Left kidney (tissue), 2 donors: ENCODE results near the gene EFCAB8. TPM values are rescaled to one million over a fixed set of nuclear protein-coding genes. Genes with fewer than 3 reads are reported as not detected.

Experiments
- DNase-seq: peaks from one replicate; pipeline ENCODE4 v3.0.0-alpha.2; 2013
- polyA plus RNA-seq: library from polyadenylated mRNA; unstranded; fragments of 120-200 nt; gene quantifications from one replicate; pipeline ENCODE4 v1.2.1, GENCODE V29; 2013; ENCODE audit not compliant: insufficient read length

Gene EFCAB8
- polyA plus RNA-seq, 1 donor = 0.55 TPM

- DNase-seq = no peak
Observed at GRCh38 chr20:32986331-32986966, 127.7 kb downstream of the EFCAB8 start.

DNA sequence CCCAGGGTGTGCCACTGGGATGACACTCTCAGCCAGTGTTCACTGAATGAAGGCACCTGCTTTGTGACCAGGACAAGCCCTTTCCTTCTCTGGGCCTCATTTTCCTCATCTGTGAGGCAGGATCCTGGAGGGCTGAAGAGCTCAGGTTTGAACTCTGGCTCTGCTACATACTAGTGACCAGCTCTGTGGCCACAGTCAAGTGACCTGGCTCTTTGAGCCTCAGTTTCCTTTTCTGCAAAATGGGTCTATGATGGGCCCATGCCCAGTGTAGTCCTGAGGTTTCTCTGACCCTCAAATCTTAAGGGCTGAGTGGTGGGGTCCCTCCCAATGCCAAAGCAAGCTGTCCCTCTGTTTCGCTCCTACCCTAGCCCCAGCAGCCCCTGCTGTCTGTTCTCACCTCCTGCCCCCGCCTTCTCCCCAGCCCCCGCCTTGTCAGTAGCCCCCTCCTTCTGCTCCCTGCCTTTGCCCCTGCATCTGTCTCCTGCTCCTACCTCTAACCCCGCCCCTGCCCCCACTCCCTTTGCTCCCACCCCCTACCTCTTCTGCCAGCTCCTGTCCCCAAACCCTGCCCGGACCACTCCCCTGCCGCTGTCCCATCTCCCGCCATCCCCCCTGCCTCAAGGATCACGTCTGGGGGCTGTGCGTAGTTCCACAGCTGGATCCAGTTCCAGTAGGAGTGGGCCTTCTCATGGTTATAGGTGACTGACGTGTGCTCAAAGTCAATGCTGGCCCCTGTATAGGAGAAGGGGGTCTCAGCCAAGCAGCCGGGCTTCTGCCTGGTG is 128.5 kb downstream of the EFCAB8 start:
- no peak for DNase-seq

GRCh38 chr20:32988008-32988407 is 129.3 kb downstream of the EFCAB8 start:
- DNase-seq = no peak

DNA sequence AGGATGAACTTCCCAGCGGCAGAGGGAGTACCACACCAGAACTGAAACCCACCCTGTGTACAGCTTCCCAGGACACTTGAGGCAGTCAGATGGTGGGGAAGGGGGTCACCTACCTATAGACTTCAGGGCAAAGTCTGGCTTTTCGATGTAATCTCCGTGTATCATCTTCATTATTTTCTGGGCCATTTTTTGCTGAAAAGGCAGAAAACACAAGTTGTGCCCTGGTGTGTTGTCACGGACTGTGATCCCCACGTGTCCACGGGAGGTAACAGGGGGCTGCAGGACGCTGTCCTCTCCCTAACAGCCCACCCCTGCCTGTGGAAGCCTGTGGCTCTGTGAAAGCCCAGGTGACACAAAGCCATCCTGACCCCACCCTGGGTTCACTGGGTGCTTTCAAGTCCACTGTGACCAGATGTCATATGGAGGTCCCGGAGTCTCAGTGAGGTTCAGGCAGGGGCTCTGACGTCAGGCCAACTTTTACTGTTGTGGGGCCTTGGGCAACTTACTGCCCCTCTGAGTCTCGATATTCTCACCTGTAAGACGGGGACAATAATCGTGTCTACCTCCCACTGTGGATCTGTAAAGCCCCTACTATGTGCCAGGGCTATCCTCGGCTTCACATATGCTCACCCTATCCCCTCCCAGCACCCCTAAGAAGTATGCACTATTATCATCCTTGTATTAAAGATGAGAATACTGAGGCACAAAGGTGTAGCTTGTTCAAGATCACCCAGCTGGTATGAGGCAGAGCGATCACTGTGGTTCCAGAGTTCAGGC is 131.0 kb downstream of the EFCAB8 start:
- DNase-seq = no peak

DNA sequence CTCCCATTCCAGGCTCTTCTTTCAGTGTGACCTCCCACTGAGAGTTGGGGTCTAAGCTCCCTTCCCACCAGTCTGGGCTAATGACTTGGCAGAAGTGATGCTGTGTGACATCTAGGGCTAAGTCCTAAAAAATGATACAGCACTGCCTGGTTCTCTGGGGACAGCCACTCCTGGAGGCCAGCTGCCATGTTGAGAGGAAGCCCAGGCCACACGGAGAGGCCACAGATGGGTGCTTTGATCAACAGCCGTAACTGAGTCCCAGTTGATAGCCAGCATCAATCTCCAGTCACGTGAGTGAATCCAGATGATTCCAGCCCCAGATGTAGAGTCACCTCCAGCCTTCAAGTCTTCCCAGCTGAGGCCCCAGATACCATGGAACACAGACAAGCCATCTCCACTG is 131.7 kb downstream of the EFCAB8 start:
- DNase-seq = no peak

GRCh38 chr20:32991383-32991782 is 132.7 kb downstream of the EFCAB8 start:
- no peak for DNase-seq

DNA sequence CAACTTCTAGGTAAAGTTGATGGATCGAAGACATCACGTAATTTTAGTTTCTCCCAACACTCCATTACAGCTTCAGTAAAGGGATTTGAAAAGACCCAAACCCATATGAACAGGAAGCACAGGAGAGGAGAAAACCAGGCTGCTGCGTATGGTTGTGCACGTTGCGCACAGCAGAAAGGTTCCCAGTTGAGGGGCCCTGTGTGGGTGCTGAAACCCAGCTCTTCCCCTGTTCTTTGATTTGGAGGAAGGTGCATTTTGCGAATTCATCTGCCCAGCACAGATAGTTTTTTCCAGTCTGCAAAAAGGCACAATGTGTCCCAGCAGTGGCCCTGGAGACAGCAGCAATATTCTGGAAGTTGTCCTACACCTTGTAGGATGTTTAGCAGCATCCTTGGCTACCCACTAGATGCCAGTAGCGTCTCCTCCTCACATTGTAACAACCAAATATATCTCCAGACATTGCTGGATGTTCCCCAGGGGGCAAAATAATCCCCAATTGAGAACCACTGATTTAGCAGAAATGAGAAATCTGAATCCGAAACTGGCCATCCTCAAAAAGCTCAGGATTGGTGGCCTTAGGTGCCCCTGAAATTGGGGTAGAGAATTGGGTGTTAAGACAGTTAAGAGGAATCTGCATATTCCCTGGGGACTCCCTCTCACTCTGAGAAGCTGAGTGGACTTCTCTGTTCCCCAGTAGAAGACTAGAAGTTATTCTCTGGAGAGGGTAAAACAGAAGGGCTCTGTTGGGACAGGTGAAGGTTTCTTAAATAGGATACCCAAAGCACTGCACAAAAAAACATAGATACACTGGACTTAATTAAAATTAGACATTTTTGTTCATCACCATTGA is 133.3 kb downstream of the EFCAB8 start:
- no peak for DNase-seq

- no peak for DNase-seq
Observed at GRCh38 chr20:32993496-32994050, 134.8 kb downstream of the EFCAB8 start.

- no peak for DNase-seq
Observed at GRCh38 chr20:32995802-32996201, 137.1 kb downstream of the EFCAB8 start.

- DNase-seq = no peak
Observed at GRCh38 chr20:32997431-32997830, 138.7 kb downstream of the EFCAB8 start.

GRCh38 chr20:32999603-33000250 is 141.0 kb downstream of the EFCAB8 start:
- no peak for DNase-seq

DNA sequence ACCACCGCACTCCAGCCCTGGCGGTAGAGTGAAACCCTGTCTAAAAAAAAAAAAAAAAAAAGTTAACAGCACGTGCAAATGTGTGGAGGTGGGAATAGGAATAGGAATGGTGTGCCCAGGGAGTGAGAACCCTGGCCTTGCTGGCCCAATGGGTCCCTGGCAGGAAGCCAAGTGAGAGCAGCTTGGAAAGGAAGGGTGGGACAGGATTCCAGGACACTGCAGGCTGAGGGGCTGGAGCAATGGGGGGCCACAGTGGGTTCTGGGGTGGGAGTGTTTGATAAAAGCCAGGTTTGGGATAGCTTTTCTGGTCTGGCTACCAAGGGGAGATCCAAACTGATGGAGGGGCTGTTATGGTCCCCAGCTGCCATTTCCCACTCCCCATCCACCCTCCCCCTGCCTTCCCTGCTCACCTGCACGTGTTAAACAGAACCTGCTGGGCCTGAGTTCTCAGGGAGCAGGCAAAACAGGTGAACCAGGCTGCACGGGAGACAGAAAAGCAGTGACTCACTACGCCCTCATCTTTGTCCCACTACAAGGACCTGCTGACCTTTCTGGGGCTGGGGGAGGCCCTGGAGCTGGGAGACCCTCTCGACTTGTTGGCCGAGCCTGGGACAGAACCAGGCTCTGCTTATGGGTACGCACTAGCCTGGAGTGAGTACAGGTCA is 142.2 kb downstream of the EFCAB8 start:
- DNase-seq = no peak

- DNase-seq = no peak
Observed at GRCh38 chr20:33002087-33002808, 143.5 kb downstream of the EFCAB8 start.

DNA sequence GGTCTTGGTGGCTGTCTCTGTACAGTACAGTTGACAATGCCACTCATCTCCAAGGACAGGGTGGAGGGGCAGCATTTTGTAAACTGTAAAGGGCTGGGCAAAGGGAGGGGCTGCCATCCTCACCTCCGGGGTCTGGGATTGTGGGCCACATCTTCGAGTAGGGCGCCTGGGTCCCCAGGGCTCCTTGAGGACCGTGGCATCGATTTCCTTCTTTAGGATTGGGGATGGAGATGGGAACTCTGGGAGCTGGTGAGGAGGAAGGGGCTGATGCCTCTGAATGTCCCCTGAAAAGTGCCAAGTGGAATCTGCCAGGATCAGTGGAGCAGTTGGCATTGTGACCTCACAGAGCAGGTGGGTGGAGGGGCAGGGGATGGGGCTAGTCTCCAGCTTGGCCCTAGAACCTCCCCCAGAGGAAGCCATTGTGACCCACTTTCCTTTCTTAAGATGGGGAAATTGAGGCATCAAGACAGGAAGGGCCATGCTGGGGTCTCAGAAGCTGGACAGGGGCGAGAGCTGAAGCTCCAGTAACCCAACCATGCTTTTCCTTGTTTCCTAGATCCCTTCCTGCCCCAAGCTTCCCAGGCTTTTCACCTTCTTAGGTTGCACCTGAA is 145.5 kb downstream of the EFCAB8 start, which contains the start of gene SUN5:
SUN5 (minus strand) TSS at position 293 of the 611 bp plus-strand sequence; CDS start at position 200, 93 bp downstream.
- DNase-seq = no peak

GRCh38 chr20:33005132-33005566 is 146.4 kb downstream of the EFCAB8 start:
- DNase-seq = no peak

DNA sequence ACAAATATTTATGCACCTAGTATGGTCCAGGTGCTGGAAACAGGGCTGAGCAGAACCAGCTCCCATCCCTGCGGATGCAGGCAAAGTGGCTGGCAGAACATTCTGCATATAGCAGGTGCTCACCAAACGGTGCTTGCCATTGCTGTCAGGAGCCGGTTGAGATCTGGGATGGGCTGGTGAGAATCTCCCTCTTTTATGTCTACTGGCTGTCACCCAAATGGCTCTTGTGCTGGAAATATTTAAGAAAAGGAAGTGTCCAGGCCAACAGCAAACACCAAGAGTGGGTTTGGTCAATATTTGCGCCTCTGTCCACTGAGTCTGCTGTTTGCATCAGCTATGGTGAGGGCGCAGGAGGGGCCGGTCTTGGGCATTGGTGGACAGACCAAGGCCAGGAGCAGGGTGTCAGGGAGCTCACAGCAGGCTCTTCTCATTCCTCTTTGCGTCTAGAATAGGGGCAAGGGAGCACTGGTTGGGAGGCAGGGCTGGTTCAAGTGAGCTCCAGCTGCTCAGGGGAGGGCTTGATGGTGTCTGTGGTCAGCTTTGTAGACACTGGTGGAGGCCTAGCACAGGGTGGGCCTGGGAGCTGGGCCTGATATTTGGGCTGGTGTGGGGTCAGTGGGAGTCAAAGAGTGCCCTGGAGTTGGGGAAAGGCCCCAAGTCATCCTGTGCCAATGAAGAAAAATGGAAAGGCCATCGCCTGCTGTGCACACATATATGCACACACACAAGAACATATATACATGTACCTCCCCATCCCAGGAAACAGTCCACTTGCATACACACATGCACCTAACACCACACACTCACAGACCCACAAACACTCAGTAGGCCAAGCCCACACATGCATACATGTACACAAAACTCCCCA is 147.4 kb downstream of the EFCAB8 start:
- no peak for DNase-seq

- DNase-seq = no peak
Observed at GRCh38 chr20:33006776-33007375, 148.2 kb downstream of the EFCAB8 start.
